Natural killer cell (primary cell): ENCODE data around the gene RFX1. TPM values are rescaled to one million over a fixed set of nuclear protein-coding genes. Genes with fewer than 3 reads are reported as not detected.

Experiments used
- ATAC-seq, 3 donors: fragments of 150-1000 bp in 2 of 3; fragments of 200-7000 bp in 1 of 3; cut with Tn5 transposase; 1 replicate in 1 of 3; 2 replicates in 2 of 3; pipeline ENCODE4 v1.10.0; 2021; ENCODE audit warnings: mild to moderate bottlenecking in 2 of 3, moderate library complexity in 2 of 3
- DNase-seq, 2 donors: peaks; one replicate each; pipeline versions ENCODE4 v3.0.0 to v3.0.0-alpha.2; 2013 to 2021; ENCODE audit warnings: mixed read lengths in 1 of 2
- H3K27ac ChIP-seq: one replicate; pipeline ENCODE4 v1.5.1; 2013; ENCODE audit warnings: mild to moderate bottlenecking, low read length
- H3K27me3 ChIP-seq: one replicate; pipeline ENCODE4 v1.6.1; 2013; ENCODE audit warnings: low read length; ENCODE audit not compliant: control insufficient read depth, insufficient read depth
- H3K36me3 ChIP-seq: one replicate; pipeline ENCODE4 v1.6.1; 2013; ENCODE audit warnings: low read length; ENCODE audit not compliant: control insufficient read depth, insufficient read depth
- H3K4me1 ChIP-seq: one replicate; pipeline ENCODE4 v1.6.1; 2013; ENCODE audit warnings: low read length; ENCODE audit not compliant: control insufficient read depth, insufficient read depth
- H3K4me3 ChIP-seq: one replicate; pipeline ENCODE4 v1.5.1; 2013; ENCODE audit warnings: low read length
- H3K9me3 ChIP-seq: one replicate; pipeline ENCODE4 v1.6.1; 2013; ENCODE audit warnings: low read length; ENCODE audit not compliant: control insufficient read depth, insufficient read depth
- H3K27ac Mint-ChIP-seq, 2 donors: one replicate each; pipeline ENCODE4 v1.8.0; 2022; ENCODE audit warnings: mild to moderate bottlenecking in 2 of 2, mixed read lengths in 2 of 2, moderate library complexity in 1 of 2
- H3K27me3 Mint-ChIP-seq, 2 donors: one replicate each; pipeline ENCODE4 v1.8.0; 2022; ENCODE audit warnings: low read depth in 2 of 2, mixed read lengths in 2 of 2
- H3K36me3 Mint-ChIP-seq: one replicate; pipeline ENCODE4 v1.8.0; 2022; ENCODE audit warnings: mixed read lengths
- H3K4me1 Mint-ChIP-seq, 2 donors: one replicate each; pipeline ENCODE4 v1.8.0; 2022; ENCODE audit warnings: mixed read lengths in 2 of 2
- H3K4me3 Mint-ChIP-seq: one replicate; pipeline ENCODE4 v1.8.0; 2022; ENCODE audit warnings: mild to moderate bottlenecking, moderate library complexity, mixed read lengths
- H3K9me3 Mint-ChIP-seq, 2 donors: one replicate each; pipeline ENCODE4 v1.8.0; 2022; ENCODE audit warnings: mixed read lengths in 2 of 2
- WGBS: methylation state at CpG from one replicate; pipeline ENCODE4 v1.1.7; 2013; ENCODE audit warnings: missing lambda C conversion rate; ENCODE audit not compliant: insufficient coverage; 5-methylcytosine and 5-hydroxymethylcytosine counted together
- intact Hi-C: fragments of 100-400 bp; cut with micrococcal nuclease; formaldehyde crosslinking; loops from one replicate; pipeline ENCODE4 v1.14.2; 2022
- total RNA-seq, 4 donors: library from RNA; stranded (reverse); fragments of 120-200 nt in 1 of 4; gene quantifications; one replicate each; pipeline versions ENCODE4 v1.2.3 to v1.2.4, GENCODE V29; 2013 to 2022
- TF ChIP-seq, protein P1 (sequence below): fragments of 200-600 bp; IDR thresholded peaks from one replicate; pipeline ENCODE4 v1.8.0; 2022; ENCODE audit warnings: antibody characterized with exemption

The RFX1 gene
- total RNA-seq, 3 donors from 2014 or later (not counting 1 experiment from before 2014, with no cell fraction given), result 26.0 to 31.8 (median 30.5) TPM

DNA sequence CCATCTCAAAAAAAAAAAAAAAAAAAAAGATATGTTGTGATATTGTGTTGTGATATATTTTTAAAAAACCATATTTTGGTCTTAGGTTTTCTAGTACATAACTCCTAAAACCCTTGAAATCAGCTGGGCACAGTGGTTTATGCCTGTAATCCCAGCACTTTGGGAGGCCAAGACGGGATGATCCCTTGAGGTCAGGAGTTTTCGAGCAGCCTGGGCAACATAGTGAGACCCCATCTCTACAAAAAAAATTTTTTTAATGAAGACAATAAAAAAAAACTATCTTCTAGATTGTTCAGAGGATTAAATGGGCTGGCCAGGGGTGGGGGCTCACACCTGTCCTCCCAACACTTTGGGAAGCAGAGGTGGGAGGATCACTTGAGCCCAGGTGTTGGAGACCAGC is 55.1 kb downstream of the RFX1 start:
- H3K9me3 Mint-ChIP-seq, result no peaks in the 10 kb centered on the region
- H3K4me1 Mint-ChIP-seq, result peaks cover 7 to 27% of the 10 kb centered on the region in 2 donors
- intact Hi-C loops, result loop anchor here (10.0 kb wide), 1 partner anchor 66 kb away; no protein-coding TSS in a partner anchor
- H3K27ac ChIP-seq, result no peak overlapping the region
- WGBS, result 86% methylated on average over 1 of the region's 2 CpGs
- no peak overlapping the region for H3K4me3 ChIP-seq
- ATAC-seq (no peak), DNase-seq (no peak)
- no peak overlapping the region for H3K4me3 Mint-ChIP-seq
- no peaks in the 10 kb centered on the region for H3K27me3 Mint-ChIP-seq
- TF ChIP-seq, protein P1, sequence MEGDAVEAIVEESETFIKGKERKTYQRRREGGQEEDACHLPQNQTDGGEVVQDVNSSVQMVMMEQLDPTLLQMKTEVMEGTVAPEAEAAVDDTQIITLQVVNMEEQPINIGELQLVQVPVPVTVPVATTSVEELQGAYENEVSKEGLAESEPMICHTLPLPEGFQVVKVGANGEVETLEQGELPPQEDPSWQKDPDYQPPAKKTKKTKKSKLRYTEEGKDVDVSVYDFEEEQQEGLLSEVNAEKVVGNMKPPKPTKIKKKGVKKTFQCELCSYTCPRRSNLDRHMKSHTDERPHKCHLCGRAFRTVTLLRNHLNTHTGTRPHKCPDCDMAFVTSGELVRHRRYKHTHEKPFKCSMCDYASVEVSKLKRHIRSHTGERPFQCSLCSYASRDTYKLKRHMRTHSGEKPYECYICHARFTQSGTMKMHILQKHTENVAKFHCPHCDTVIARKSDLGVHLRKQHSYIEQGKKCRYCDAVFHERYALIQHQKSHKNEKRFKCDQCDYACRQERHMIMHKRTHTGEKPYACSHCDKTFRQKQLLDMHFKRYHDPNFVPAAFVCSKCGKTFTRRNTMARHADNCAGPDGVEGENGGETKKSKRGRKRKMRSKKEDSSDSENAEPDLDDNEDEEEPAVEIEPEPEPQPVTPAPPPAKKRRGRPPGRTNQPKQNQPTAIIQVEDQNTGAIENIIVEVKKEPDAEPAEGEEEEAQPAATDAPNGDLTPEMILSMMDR, result no peak
- H3K36me3 Mint-ChIP-seq, result no peaks in the 10 kb centered on the region
- no peak overlapping the region for H3K27ac Mint-ChIP-seq
- H3K4me1 ChIP-seq, result peaks cover 24% of the 10 kb centered on the region
- H3K27me3 ChIP-seq, result no peaks in the 10 kb centered on the region
- H3K36me3 ChIP-seq, result peaks cover 11% of the 10 kb centered on the region
- H3K9me3 ChIP-seq, result no peaks in the 10 kb centered on the region

DNA sequence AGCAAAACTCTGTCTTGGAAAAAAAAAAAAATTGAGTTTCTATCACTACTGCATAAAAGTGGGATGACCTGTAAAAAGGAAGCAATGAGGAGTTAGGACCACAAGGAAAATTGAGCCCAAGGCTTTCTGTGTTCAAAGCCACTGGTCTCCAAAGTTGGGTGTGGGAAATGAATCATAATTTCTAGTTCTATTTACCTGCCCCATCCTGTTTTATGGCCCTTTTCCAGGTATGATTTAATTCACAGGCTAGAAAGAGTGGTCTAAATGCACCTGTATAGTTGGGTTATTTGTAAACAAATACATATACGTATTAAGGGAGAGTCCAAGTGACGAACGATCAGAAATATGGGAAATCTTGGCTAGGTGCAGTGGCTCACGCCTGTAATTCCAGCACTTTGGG is 59.7 kb downstream of the RFX1 start:
- Mint-ChIP-seq H3K4me1 (no peaks in the 10 kb centered on the region), H3K27ac (no peak overlapping the region), H3K36me3 (no peaks in the 10 kb centered on the region), H3K9me3 (no peaks in the 10 kb centered on the region), H3K4me3 (no peak overlapping the region), H3K27me3 (no peaks in the 10 kb centered on the region)
- H3K27ac ChIP-seq, result no peak overlapping the region
- intact Hi-C loops, result no loop called here
- ATAC-seq (no peak), DNase-seq (no peak)
- TF ChIP-seq, protein P1, result no peak
- H3K27me3 ChIP-seq, result no peaks in the 10 kb centered on the region
- no peaks in the 10 kb centered on the region for H3K9me3 ChIP-seq
- H3K4me3 ChIP-seq, result no peak overlapping the region
- no peaks in the 10 kb centered on the region for H3K4me1 ChIP-seq
- WGBS, result 95% methylated on average over 4 of the region's 4 CpGs
- H3K36me3 ChIP-seq, result no peaks in the 10 kb centered on the region

DNA sequence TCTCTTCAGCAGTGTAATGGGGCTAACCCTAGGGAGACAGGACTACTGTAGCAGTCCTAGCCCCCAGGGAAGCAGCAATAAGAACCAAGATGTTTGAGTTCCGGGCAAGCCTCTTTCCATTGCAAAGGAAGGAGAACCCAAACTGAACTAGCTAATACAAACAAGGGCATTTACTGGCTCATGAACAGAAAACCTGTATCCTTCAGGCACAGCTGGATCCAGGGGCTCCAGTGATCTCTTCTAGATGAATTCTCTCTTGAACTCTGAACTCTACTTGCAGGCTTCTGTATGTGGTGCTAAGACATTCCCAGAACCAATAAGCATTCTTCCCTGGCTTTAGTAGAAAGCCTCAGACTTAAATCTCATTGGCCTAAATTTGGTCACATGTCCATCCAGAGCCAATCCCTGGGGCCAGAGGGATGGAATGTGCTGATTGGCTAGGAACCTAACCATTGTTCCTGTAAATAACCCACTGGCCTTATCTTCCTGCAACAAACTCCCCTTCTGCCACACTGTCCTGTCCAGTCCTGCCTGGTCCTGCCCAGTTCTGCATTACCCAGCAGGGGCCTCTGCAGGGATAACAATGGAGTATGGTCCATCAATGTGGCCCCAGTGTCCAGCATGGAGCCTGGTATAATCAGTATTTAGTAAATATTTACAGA is 64.0 kb downstream of the RFX1 start:
- H3K27ac ChIP-seq, result no peak overlapping the region
- H3K4me3 Mint-ChIP-seq, result no peak overlapping the region
- no peaks in the 10 kb centered on the region for H3K36me3 Mint-ChIP-seq
- no peaks in the 10 kb centered on the region for H3K4me1 Mint-ChIP-seq
- no peaks in the 10 kb centered on the region for H3K9me3 ChIP-seq
- peaks cover 0 to 4% of the 10 kb centered on the region in 2 donors for H3K27me3 Mint-ChIP-seq
- H3K4me1 ChIP-seq, result peaks cover 11% of the 10 kb centered on the region
- no peak overlapping the region for H3K27ac Mint-ChIP-seq
- intact Hi-C loops, result no loop called here
- H3K4me3 ChIP-seq, result no peak overlapping the region
- TF ChIP-seq, protein P1, result no peak
- peaks cover 9% of the 10 kb centered on the region for H3K27me3 ChIP-seq
- no peaks in the 10 kb centered on the region for H3K36me3 ChIP-seq
- DNase-seq (no peak), ATAC-seq (no peak)
- WGBS, result 100% methylated on average over 1 of the region's 1 CpG
- no peaks in the 10 kb centered on the region for H3K9me3 Mint-ChIP-seq
